ENCODE data around the gene PSMA5.

DNA sequence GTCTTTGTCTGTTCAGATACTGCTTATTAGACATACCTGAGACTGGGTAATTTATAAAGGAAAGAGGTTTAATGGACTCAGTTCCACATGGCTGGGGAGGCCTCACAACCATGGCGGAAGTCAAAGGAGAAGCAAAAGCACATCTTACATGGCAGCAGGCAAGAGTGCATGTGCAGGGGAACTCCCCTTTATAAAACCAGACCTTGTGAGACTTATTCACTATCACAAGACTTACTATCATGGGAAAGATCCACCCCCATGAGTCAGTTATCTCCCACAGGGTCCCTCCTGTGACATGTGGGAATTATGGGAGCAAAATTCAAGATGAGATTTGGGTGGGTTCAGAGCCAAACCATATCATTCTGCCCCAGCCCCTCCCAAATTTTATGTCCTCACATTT, 7.1 kb upstream of the PSMA5 start:
- TF ChIP-seq, protein P1, sequence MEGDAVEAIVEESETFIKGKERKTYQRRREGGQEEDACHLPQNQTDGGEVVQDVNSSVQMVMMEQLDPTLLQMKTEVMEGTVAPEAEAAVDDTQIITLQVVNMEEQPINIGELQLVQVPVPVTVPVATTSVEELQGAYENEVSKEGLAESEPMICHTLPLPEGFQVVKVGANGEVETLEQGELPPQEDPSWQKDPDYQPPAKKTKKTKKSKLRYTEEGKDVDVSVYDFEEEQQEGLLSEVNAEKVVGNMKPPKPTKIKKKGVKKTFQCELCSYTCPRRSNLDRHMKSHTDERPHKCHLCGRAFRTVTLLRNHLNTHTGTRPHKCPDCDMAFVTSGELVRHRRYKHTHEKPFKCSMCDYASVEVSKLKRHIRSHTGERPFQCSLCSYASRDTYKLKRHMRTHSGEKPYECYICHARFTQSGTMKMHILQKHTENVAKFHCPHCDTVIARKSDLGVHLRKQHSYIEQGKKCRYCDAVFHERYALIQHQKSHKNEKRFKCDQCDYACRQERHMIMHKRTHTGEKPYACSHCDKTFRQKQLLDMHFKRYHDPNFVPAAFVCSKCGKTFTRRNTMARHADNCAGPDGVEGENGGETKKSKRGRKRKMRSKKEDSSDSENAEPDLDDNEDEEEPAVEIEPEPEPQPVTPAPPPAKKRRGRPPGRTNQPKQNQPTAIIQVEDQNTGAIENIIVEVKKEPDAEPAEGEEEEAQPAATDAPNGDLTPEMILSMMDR (IDR thresholded peaks at IDR 0.05) = no peak
- TF ChIP-seq POLR2A (IDR thresholded peaks at IDR 0.05) = no peak

Measured in Peyer's patch (tissue), 4 donors.